ENCODE data around the gene MYH13.
A peak's percentile ranks its signal among the peaks of the same experiment; 100 is the strongest.

Gene MYH13

DNA sequence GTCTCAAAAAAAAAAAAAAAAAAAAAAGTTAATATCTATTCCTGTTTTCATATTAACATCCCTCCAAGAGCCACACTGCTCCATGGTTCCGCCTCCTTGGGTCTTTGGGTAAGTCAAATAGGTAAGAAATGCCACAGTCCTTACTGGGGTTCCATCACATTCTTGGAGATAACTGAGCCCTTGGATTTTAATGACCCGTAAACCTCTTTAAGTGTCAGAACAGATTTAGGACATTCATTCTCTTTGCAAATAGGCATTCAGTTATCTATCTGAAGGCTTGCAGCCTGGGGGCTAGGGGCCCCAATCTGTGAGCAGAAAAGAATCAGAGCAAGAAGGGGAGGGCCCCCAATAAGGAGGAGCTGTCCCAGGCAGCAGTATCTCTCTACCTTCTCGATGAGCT lies 28.0 kb downstream of the MYH13 start:
- no peak for DNase-seq (ENCODE audit: low spot score)

DNA sequence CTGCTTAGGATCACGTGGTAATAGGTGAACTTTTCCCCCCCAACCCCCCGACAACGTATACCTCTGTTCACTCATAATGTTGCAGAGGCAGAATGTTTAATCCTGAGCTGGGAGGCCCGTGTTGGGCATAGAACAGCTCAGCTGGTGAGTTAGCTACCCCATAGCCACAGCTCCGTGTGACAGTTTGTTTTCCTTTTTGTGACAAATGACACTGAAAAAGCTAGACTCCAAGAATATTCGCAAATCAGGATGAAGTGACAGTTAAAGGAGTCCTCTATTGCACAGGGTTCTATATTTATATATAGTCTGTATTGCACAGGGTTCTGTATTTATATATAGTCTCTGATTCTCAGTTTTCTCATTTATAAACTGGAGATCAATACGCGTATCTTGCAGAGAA lies 33.8 kb downstream of the MYH13 start:
- no peak for DNase-seq (ENCODE audit: low spot score)

DNA sequence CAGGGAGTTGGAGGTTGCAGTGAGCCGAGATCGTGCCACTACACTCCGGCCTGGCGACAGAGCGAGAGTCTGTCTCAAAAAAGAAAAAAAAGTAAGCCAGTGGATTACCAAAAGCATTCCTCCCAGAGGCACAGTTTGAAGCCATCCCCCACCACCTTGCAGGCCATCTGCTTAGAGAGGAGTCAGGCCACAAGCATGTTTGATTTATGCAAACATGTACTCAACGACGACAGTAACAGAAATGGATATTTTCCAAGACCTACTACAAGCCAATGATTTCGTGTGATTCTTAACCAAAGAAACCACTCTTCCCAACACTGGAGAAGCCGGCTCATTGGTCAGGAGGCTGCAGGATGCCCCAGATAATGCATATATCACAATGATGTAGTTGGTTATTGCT lies 34.8 kb downstream of the MYH13 start:
- DNase-seq (ENCODE audit: low spot score): no peak

DNA sequence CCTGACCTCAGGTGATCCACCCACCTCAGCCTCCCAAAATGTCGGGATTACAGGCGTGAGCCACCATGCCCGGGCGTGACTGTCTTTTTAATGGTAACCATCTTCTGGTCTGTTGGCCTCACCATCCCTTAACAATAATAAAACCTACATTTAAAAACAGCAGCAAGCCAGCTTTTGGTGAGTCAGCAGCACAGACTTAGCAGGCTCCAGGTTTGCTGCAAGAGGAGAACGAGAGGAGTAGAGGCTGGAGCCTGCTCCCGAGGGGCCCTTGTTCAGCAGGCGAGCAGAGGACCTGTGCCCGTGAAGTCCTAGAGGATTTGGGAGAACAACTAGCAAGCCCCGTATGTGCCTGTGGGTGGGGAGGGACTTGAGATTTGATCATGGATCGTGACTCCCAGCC lies 35.7 kb downstream of the MYH13 start:
- no peak for DNase-seq (ENCODE audit: low spot score)

DNA sequence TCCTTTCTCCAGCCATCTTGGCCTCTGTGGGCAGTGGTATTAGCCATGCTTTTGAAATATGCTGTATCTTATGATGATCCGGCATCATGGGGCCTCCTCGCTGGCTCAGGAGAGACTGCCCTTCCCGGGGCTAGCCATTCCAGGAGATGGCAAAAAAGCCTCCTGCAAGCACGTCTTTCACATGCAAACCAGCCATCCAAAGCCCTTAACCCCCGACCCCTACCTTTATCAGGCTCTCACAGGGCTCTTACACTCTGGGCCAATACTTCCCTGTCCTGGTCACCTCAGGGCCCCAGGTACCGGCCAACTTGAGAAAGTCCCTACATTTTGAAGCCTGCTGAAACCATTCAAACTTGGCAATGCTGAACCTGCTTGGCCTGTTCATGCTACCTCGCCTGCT lies 36.4 kb downstream of the MYH13 start:
- no peak for DNase-seq (ENCODE audit: low spot score)

DNA sequence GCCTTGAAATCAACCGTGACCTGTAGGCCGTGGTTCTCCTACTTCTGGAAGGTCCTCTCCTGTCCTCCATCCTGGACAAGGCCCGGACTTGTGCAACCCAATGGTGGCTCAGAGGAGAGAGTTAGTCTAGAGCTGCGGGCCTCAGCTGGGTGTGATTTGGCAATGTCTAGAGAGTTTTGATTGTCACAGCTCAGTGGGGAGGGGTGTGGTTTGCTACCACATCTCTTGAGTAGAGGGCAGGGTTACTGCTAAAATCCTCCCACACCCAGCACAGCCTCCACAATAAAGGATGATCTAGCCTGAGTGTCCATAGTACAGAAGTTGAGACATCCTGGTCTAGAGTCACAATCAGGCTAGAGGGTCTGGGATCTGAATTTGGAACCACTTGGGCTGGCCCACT lies 40.3 kb downstream of the MYH13 start:
- DNase-seq (ENCODE audit: low spot score): no peak

DNA sequence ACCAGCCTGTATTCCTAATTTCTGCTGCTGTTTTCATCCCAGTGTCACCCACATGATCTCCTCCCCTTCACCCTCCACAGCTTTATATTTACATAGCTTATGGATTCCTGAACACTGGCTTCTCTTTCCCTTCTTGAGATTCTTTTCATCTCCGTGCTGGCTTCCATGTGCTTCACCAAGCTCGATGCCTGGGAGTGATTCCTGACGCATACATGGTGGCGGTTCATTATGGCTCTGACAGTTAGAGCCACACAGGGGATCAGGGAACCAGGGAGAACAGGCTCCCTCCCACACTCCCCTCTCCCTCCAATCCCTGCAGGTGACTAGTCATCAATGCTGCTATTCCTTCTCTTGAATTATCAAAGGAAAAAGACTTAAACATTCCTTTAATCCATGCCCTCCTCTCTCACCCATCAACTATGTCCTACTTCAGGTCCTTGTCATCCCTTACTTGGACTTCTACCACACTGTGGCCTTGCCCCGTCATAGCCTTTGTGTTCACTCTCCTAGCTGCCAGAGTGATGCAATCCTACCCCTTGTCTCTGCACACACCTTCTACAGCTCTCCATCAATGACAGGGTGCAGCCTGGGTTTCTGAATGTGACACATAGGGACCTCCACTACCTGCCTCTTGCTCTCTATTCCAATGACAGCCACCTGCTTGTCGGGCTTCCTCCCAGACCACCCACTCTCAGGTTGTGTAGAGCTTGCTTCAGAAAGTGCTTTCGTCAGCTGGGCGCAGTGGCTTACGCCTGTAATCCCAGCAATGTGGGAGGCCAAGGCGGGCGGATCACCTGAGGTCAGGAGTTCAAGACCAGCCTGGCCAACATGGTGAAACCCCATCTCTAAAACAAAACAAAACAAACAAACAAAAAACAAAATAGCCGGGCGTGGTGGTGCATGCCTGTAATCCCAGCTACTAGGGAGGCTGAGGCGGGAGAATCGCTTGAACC lies 43.6 kb downstream of the MYH13 start:
- no peak for DNase-seq (ENCODE audit: low spot score)

DNA sequence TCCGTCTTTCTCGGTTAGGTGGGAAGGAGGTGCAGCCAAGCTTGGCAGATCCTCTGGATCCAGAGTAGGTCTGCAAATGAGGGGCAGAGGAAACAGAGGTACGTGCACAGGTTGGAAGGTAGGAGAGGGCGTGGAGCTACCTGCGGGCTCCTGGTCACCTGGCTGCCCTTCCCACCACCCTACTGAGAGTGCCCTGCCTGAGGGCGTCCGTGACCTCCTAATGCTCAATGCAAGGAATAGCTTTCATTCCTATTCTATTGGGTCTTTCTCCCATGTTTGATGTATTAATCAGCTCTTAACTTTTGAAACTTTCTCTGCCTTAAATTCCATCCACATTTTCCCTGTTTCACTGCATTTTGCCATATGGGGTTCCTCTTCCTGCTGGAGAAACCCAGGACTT lies 44.6 kb downstream of the MYH13 start:
- DNase-seq (ENCODE audit: low spot score): no peak

DNA sequence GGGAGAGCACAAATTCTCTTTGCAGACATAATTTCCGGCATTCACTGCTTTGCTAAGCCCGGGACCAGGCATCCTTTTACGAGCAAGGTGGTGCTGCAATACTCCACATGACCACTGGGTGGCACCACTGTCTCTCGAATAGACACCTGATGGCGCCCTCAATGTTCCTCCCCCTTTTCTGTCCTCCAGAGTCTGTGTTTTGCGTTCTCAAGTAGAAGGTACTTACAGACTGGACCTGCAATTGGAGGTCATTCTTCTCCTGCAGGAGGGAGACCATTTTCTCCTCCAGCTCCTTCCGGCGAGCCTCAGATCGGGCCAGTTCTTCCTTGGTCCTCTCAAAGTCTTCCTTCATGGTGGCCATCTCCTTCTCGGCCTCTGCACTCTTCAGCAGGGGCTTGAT lies 45.2 kb downstream of the MYH13 start:
- peak; percentile 75 for DNase-seq (ENCODE audit: low spot score)

DNA sequence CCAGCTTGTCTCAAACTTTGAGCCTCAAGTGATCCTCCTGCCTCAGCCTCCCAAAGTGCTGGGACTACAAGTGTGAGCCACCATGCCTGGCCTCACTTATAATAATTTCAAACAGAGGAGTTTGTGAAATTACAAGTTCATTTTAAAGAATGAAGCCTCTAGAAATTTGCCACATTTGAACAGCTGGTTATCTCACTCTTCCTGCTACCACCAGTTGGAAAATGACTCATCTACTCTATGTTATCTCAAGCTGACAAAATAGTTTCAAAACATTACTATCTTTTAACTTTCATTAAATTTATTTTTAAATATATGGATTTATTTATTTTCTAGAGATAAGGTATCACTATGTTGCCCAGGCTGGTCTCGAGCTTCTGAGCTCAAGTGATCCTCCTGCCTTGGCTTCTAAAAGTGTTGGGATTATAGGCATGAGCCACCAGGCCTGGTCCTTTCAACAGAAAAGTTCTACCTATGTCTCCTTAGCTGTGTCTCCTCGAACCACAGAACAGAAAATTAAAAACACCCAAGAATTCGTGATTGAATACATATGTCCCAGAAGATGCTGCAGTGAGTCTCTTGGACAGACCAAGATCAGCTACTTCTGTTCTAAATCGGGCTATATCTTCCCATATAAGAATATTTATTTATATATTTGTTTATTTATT lies 47.6 kb downstream of the MYH13 start:
- DNase-seq (ENCODE audit: low spot score): no peak

DNA sequence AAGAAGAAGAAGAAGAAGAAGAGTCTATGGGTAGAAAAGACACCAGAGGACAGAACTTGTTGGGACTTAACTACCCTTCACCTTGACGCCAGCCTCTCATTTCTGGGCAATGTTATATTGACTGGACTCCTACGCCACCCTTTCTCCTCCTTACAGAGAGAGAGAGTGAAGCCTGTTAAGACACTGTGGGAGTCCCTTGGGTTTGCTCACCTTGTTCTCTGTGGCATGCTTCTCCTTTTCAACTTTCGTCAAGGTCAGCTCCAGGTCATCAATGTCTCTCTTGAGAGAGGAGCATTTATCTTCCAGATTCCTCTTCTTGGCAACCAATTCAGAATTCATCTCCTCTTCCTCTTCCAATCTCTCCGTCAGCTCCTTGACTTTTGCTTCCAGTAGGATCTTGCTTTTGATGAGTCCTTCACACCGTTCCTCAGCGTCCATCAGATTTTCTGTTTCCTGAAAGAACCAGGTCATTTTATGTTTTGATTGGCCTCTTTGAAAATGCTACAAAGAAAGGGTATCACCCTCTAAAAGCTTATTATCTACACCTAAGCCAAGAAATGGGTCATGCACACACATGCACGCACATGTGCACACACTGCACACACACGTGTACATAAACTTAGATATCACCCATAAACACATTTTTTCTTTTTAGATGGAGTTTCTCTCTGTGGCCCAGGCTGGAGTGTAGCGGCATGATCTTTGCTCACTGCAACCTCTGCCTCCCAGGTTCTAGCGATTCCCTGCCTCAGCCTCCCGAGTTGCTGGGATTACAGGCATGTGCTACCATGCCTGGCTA lies 48.8 kb downstream of the MYH13 start:
- no peak for DNase-seq (ENCODE audit: low spot score)

DNA sequence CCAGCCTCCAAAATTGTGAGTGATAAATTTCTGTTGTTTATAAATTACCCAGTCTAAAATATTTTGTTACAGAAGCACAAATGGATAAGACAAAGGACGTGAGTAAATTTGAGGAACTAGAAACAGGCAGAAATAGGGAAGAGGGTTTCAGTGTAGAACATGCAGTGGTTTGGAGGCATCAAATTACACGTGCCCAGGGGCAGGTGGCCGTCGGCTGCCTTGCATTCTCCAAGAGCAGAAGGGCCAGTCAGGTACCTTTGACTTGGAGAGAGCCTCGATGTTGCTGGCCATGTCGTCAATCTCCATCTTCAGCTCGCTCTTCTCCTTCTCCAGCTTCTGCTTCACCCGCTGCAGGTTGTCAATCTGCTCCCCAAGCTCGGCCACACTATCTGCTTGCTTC lies 54.3 kb downstream of the MYH13 start:
- DNase-seq (ENCODE audit: low spot score): no peak

DNA sequence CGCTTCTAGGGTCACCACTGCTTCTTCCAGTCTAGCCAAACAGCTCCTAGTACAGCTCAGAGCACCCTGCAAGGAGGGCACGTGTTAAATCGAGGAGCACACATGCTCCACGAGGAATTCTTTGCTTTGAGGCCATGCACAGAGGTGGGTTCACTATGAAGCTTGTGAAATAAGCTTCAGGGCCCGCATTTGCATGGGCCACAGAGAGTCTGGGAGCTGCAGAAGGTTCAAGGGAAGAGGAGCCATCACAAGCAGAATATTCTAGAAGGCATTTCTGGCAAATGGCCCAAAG lies 55.3 kb downstream of the MYH13 start:
- no peak for DNase-seq (ENCODE audit: low spot score)

DNA sequence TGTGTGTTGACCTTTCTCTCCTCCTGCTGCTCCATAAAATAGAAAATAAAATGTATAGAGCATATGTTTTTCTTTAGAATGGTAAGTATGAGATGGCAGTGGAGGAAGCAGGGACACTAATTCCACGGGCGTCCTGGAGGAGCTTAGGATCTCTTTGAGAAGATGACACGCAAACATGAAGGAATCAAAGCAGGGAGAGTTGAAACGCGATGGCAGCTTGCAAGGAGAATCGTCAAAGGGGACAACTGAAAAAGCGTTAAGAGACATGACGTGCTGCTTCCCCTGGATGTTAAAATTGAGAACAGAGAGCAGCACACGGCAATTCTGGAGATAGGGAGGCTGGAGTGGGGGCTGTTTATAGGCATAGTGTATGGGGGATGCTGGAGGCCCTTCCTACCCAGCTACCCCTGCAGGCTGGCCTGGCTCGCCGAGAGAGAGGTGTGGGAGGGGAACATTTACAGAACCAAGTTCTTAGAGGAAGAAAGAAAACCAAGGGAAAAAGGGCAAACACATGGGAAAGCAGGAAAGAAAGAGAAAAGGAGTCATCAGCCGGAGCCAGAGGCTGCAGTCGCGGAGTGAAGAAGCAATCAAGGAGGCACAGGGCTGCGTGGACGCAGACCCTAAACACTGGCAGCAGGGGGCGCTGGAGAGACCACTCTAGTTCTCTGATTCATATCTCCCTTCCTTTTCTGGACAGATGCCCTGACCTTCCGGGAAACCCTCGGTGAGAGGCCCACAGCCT lies 55.8 kb downstream of the MYH13 start:
- DNase-seq (ENCODE audit: low spot score): peak; percentile 21

DNA sequence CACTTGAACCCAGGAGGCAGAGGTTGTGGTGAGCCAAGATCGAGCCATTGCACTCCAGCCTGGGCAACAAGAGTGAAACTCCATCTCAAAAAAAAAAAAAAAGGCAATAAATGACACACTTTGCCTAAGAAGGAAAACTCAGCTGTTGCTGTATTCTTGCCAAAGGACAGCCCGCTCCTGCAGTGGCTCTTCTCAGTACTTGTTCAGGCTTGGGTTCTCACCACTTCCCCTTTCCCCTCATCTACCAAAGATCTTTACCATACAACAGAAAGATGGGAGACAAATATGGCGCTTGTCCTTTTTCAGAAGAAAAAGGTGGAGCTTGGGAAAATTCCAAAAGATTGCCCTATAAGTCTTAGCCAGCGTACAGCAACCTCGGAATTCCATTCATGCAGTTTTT lies 58.5 kb downstream of the MYH13 start:
- no peak for DNase-seq (ENCODE audit: low spot score)

DNA sequence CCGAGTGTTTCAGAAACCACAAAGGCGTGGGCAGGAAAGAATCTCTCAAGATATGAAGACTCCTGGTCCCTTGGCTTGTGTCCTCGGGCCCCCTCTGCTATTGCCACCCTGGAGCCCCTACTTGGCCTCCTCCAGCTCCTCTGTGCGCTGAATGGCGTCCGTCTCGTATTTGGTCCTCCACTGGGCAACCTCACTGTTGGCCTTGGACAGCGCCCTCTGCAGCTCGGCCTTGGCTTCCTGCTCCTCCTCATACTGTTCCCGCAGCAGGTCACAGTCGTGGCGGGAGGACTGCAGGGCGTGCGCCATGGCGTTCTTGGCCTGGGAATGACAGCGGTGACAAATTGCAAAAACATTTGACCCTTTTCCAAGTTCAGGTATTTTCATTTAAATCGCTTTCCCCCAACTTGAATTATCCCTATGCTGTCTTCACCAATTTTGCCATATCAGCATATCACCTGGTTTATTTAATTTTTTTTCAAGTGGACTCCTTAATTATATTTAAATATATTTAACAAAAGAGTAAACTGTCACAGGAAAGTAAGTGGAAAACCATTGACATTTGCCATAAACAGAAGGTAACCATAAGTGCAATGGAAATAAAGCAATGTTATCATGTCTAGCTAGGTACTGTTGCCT lies 59.7 kb downstream of the MYH13 start:
- no peak for DNase-seq (ENCODE audit: low spot score)

DNA sequence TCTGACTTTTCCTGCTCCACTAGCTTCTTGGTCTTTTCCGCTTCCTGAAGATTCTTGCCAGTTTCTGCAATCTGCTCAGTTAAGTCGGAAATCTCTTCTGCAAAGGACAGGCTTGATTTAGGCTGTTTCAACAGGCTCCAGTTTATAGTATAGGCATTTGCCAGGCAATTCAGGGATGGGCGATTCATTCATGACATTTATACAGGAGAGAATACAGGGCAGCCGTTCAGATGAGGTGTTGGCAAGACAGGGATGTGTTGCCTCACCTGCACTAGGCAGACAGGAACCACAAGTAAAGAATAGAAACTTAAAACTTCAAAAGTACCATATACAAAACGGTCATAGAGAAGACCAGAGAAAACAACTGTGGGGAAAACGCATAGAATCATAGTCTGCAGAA lies 61.7 kb downstream of the MYH13 start:
- no peak for DNase-seq (ENCODE audit: low spot score)

DNA sequence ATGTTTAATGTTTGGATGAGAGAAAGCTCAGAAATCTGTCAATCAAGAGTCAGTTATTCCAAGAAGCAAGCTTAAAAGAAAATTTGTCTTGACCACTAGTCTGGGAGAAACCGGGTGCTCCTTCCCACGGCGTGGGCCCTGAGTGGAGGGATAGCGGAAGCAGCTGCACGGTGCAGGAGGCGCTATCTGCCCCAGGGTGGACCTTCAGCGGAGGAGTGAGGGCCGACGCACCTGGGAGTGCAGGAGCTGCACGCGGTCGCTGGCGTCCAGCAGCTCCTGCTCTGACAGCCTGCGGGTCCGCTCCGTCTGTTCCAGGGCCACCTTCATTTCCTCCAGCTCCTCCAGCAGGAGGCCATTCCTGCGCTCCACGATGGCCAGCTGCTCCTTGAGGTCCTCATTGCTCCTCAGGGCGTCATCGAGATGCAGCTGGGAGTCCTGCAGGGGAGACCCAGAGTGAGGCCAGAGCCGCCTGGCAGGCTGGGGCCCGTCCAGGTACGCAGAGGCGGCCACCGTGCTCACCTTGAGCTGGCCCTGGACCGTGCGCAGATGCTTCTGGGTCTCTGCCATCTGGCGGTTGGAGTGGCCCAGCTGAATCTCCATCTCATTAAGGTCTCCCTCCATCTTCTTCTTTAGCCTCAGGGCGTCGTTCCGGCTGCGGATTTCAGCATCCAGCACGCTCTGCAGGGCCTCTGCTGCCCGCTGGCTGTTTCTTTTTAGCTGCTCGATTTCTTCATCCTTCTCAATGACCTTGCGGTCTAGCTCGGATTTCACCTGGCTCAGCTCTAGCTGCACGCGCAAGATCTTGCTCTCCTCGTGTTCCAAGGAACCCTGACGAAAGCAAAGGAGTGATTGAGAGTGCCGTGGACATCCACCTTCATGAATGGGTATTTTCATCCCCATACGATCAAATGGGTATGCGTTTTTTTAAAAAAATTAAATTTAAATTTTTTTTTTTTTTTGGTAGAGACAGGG lies 63.5 kb downstream of the MYH13 start:
- DNase-seq (ENCODE audit: low spot score): no peak

DNA sequence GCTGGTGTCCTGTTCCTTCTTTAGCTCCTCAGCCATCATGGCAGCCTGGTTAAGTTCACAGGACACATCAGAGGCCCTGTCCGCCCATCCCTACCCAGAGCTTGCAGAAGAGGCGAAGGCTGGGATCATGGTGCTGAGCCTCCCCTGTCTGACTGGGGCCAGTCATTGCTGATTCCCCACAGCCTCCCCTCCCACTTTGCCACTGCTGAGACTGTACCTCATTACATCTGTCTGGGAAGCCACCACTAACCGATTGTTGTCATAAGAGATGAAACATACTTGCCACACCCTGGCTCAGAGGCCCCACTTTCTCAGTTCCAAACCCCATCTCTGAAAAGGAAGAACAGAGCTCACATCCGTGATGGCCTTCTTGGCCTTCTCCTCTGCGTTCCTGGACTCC lies 66.2 kb downstream of the MYH13 start:
- DNase-seq (ENCODE audit: low spot score): no peak

DNA sequence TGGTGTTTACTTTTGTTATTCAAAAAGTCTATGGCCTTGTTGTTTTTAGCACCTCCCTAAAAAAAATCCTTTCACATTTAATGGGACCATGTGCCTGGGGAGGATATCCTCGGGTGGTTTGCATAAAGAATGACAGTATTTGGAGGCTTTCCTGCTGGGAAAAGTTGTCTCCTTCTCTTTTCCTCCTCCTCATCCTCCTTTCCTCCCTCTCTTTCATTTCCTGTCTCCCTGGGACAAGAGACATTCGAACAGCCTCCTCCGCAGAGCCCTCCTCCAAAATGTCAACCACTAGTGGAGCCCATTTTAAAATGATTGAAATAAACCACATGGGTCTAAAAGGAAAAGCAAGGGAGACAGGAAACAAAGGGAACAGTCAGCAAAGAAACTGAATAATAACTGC lies 67.4 kb downstream of the MYH13 start:
- DNase-seq (ENCODE audit: low spot score): no peak
